PC-3 (cell line): ENCODE measurements around the gene NRXN2. TPM values are rescaled to one million over a fixed set of nuclear protein-coding genes. Genes with fewer than 3 reads are reported as not detected.

Experiments
- ATAC-seq: fragments of 200-7000 bp; cut with Tn5 transposase; 2 replicates; pipeline ENCODE4 v1.9.1; 2020; ENCODE audit warnings: mild to moderate bottlenecking, moderate library complexity
- BruUV-seq: library from RNA; stranded (reverse); fragments of 400-500 nt; replicated peaks from 2 replicates; lab custom pipeline; 2021; lab: Mats Ljungman, UMichigan
- CTCF ChIA-PET: fragments of 300-600 bp; sonication (Branson Sonifier 250); formaldehyde crosslinking; loops from one replicate; lab custom pipeline; 2022; ENCODE audit warnings: antibody characterized with exemption; lab: Charles Lee
- POLR2A ChIA-PET: fragments of 300-600 bp; sonication (Branson Sonifier 250); formaldehyde crosslinking; loops from one replicate; lab custom pipeline; 2022; ENCODE audit warnings: antibody characterized with exemption; ENCODE audit not compliant: unreplicated experiment; lab: Charles Lee
- DNase-seq: peaks from one replicate; pipeline ENCODE4 v3.0.0-alpha.2; 2015
- H2AFZ ChIP-seq: fragments of 300-600 bp; sonication (generic); 2 replicates; pipeline ENCODE4 v1.6.0; 2016; ENCODE audit warnings: antibody characterized with exemption, low read length
- H3F3A ChIP-seq: fragments of 300-600 bp; sonication (generic); one replicate; pipeline ENCODE4 v1.6.0; 2017; ENCODE audit warnings: antibody characterized with exemption, low read length, control low read depth, mild to moderate bottlenecking; ENCODE audit not compliant: unreplicated experiment
- H3K27ac ChIP-seq: fragments of 300-600 bp; sonication (generic); 2 replicates; pipeline ENCODE4 v1.5.1; 2016; ENCODE audit warnings: mild to moderate bottlenecking, low read length
- H3K27me3 ChIP-seq: fragments of 300-600 bp; sonication (generic); 2 replicates; pipeline ENCODE4 v1.6.1; 2016; ENCODE audit warnings: low read length, mixed read lengths
- H3K36me3 ChIP-seq: fragments of 300-600 bp; sonication (generic); 2 replicates; pipeline ENCODE4 v1.6.1; 2016; ENCODE audit warnings: low read depth, mixed run types, low read length, mixed read lengths
- H3K4me1 ChIP-seq: fragments of 300-600 bp; sonication (generic); 2 replicates; pipeline ENCODE4 v1.5.1; 2016; ENCODE audit warnings: low read length; ENCODE audit not compliant: insufficient read depth
- H3K4me2 ChIP-seq: fragments of 300-600 bp; sonication (generic); 2 replicates; pipeline ENCODE4 v1.6.0; 2016; ENCODE audit warnings: low read length
- H3K4me3 ChIP-seq: fragments of 300-600 bp; sonication (generic); 2 replicates; pipeline ENCODE4 v1.5.1; 2016; ENCODE audit warnings: mild to moderate bottlenecking, low read length, mixed read lengths
- H3K79me2 ChIP-seq: fragments of 300-600 bp; sonication (generic); 2 replicates; pipeline ENCODE4 v1.6.1; 2017; ENCODE audit warnings: low read length, mixed read lengths
- H3K9ac ChIP-seq: fragments of 300-600 bp; sonication (generic); 2 replicates; pipeline ENCODE4 v1.6.0; 2016; ENCODE audit warnings: mild to moderate bottlenecking, low read length
- H3K9me2 ChIP-seq: fragments of 300-600 bp; sonication (generic); replicated peaks from 2 replicates; pipeline ENCODE4 v1.6.1; 2016; ENCODE audit warnings: mixed run types, low read length, mixed read lengths
- H3K9me3 ChIP-seq: fragments of 300-600 bp; sonication (generic); 2 replicates; pipeline ENCODE4 v1.6.1; 2016; ENCODE audit warnings: low read length, mixed read lengths
- H4K20me1 ChIP-seq: fragments of 300-600 bp; sonication (generic); 2 replicates; pipeline ENCODE4 v1.6.1; 2016; ENCODE audit warnings: low read length, mixed read lengths
- CTCF ChIP-seq: fragments of 300-600 bp; sonication (generic); conservative IDR thresholded peaks from 2 replicates; pipeline ENCODE4 v1.5.1; 2017; ENCODE audit warnings: antibody characterized with exemption, low read depth, mild to moderate bottlenecking, low read length
- EZH2 ChIP-seq: fragments of 300-600 bp; sonication (generic); IDR thresholded peaks from one replicate; pipeline ENCODE4 v1.6.1; 2017; ENCODE audit warnings: antibody characterized with exemption, mild to moderate bottlenecking, low read length; ENCODE audit not compliant: unreplicated experiment
- EZH2phosphoT487 ChIP-seq: fragments of 300-600 bp; sonication (generic); IDR thresholded peaks from 2 replicates; pipeline ENCODE4 v1.6.1; 2018; ENCODE audit warnings: mild to moderate bottlenecking, antibody characterized with exemption, low read length, borderline replicate concordance
- intact Hi-C: fragments of 100-400 bp; cut with micrococcal nuclease; formaldehyde crosslinking; loops from 2 replicates; pipeline ENCODE4 v1.9.0; 2023
- total RNA-seq: library from RNA; depleted of rRNA; stranded (reverse); fragments of >200 nt; gene quantifications from 2 replicates; pipeline ENCODE4 v1.2.3, GENCODE V29; 2014

Gene NRXN2
- total RNA-seq, 1 experiment from 2014 or later = not detected

GRCh38 chr11:64622681-64623080, 100.3 kb downstream of the NRXN2 start:
- Histone ChIP-seq H3K9me3 (no peaks in the 10 kb centered on the region), H2AFZ (no peak overlapping the region), H3K36me3 (no peaks in the 10 kb centered on the region), H3K4me1 (no peaks in the 10 kb centered on the region), H3K4me2 (no peak overlapping the region), H3K9me2 (no peaks in the 10 kb centered on the region), H3K79me2 (no peaks in the 10 kb centered on the region), H4K20me1 (no peaks in the 10 kb centered on the region), H3K9ac (no peak overlapping the region), H3F3A (no peaks in the 10 kb centered on the region), H3K27me3 (peaks cover 29% of the 10 kb centered on the region), H3K27ac (no peak overlapping the region), H3K4me3 (no peak overlapping the region)
- ATAC-seq (no peak), DNase-seq (no peak)
- CTCF ChIA-PET = no interaction called here
- POLR2A ChIA-PET = no interaction called here
- BruUV-seq = no TSS peak
- TF ChIP-seq CTCF = no peak
- TF ChIP-seq EZH2 = no peak
- no peak for TF ChIP-seq EZH2phosphoT487
- intact Hi-C loops = no loop called here

DNA sequence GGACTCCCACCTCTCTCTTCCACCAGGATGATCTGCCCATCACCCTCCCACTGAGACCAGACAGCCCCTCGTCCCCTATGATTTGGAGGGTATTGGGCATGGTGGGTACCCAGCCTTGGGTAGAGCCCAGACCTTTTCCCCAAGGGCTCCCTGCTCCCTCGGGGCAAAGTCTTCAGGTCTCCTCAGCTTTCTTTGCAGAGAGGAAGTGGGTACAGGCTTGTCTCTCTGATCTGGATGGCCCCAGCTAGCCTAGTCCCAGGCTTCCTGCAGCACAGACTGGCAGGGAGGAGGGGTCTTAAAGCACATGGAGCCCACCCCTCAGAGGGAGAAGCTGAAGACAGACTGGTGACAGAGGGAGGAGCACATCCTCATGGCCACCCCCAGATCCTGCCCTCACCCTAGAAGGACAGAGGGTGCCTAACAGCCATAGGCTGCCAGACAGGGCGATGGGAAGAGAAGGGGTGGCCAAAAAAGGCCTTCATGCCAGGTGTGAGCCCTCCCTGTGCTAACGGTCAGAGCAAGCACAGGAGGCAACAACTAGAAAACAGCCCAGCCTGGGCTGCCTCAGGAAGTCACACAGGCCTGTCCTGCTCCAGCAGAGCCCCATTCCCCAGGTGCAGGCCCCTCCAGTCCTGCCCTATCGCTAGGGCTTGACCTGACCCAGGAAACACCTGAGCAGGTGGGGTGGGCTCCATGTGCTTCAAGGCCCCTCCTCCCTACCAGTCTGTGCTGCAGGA, 101.5 kb downstream of the NRXN2 start:
- H3K4me2 ChIP-seq = no peak overlapping the region
- no peak overlapping the region for H3K4me3 ChIP-seq
- DNase-seq (no peak), ATAC-seq (no peak)
- ChIA-PET POLR2A (no interaction called here), CTCF (no interaction called here)
- H3K79me2 ChIP-seq = no peaks in the 10 kb centered on the region
- no peaks in the 10 kb centered on the region for H3K9me2 ChIP-seq
- H3K27ac ChIP-seq = no peak overlapping the region
- peaks cover 29% of the 10 kb centered on the region for H3K27me3 ChIP-seq
- no peaks in the 10 kb centered on the region for H4K20me1 ChIP-seq
- H3K9me3 ChIP-seq = no peaks in the 10 kb centered on the region
- no peak for TF ChIP-seq EZH2phosphoT487
- TF ChIP-seq EZH2 = no peak
- no peak for TF ChIP-seq CTCF
- no peaks in the 10 kb centered on the region for H3K36me3 ChIP-seq
- H3K4me1 ChIP-seq = no peaks in the 10 kb centered on the region
- no peak overlapping the region for H2AFZ ChIP-seq
- H3K9ac ChIP-seq = no peak overlapping the region
- BruUV-seq = no TSS peak
- intact Hi-C loops = no loop called here
- H3F3A ChIP-seq = no peaks in the 10 kb centered on the region

- peaks cover 22% of the 10 kb centered on the region for H3K27me3 ChIP-seq
- no peak overlapping the region for H3K4me3 ChIP-seq
- no peaks in the 10 kb centered on the region for H3K79me2 ChIP-seq
- TF ChIP-seq EZH2phosphoT487 = no peak
- TF ChIP-seq CTCF = no peak
- no peak for TF ChIP-seq EZH2
- DNase-seq (no peak), ATAC-seq (no peak)
- no peaks in the 10 kb centered on the region for H3K9me3 ChIP-seq
- no peaks in the 10 kb centered on the region for H3K4me1 ChIP-seq
- no peaks in the 10 kb centered on the region for H4K20me1 ChIP-seq
- ChIA-PET CTCF (no interaction called here), POLR2A (no interaction called here)
- no peak overlapping the region for H3K4me2 ChIP-seq
- no peaks in the 10 kb centered on the region for H3K36me3 ChIP-seq
- H3F3A ChIP-seq = no peaks in the 10 kb centered on the region
- no peak overlapping the region for H3K9ac ChIP-seq
- H2AFZ ChIP-seq = no peak overlapping the region
- H3K9me2 ChIP-seq = no peaks in the 10 kb centered on the region
- no peak overlapping the region for H3K27ac ChIP-seq
- intact Hi-C loops = no loop called here
- no TSS peak for BruUV-seq
Measured at GRCh38 chr11:64620381-64620971, 102.5 kb downstream of the NRXN2 start.
